Vagina (tissue), 2 donors: ENCODE results near the gene TGFBRAP1.

Source experiments
- POLR2A ChIP-seq, 2 donors: fragments of 450-650 bp; IDR thresholded peaks; one replicate each; pipeline ENCODE4 v1.6.1; 2017; ENCODE audit warnings: antibody characterized with exemption in 2 of 2, mild to moderate bottlenecking in 2 of 2, moderate library complexity in 2 of 2
- POLR2AphosphoS5 ChIP-seq, 2 donors: sonication (generic); formaldehyde crosslinking; IDR thresholded peaks; one replicate each; pipeline ENCODE4 v1.9.0; 2017; ENCODE audit warnings: antibody characterized with exemption in 2 of 2, mild to moderate bottlenecking in 2 of 2, low read depth in 1 of 2; ENCODE audit not compliant: insufficient read depth in 1 of 2
- TF ChIP-seq, protein P1 (sequence below), 3 experiments: fragments of 450-650 bp in 2 of 3; fragments of 200-600 bp in 1 of 3; sonication (generic) in 1 of 3; IDR thresholded peaks; one replicate each; pipeline ENCODE4 v1.5.1; 2017 to 2019; ENCODE audit warnings: antibody characterized with exemption in 3 of 3, mild to moderate bottlenecking in 2 of 3, moderate library complexity in 2 of 3

DNA sequence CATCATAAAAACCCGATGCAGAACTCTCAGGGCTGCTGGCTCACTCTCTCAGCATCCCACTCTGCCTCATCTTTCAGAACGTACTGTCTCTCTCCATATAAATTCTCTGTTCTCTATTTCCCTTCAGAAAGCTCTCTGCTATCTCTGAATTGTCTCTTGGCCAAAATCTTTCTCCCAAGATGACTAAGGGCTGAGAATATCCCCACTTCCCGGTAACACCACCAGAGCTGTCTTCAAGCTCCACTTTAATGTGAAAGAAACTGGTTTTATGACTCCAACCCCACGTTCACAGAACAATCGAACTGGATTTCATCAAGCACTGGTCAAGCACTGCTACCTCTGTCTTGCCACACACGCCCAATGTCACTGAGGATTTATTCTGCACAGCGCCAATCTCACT is 22.4 kb downstream of the TGFBRAP1 start:
- TF ChIP-seq, protein P1, sequence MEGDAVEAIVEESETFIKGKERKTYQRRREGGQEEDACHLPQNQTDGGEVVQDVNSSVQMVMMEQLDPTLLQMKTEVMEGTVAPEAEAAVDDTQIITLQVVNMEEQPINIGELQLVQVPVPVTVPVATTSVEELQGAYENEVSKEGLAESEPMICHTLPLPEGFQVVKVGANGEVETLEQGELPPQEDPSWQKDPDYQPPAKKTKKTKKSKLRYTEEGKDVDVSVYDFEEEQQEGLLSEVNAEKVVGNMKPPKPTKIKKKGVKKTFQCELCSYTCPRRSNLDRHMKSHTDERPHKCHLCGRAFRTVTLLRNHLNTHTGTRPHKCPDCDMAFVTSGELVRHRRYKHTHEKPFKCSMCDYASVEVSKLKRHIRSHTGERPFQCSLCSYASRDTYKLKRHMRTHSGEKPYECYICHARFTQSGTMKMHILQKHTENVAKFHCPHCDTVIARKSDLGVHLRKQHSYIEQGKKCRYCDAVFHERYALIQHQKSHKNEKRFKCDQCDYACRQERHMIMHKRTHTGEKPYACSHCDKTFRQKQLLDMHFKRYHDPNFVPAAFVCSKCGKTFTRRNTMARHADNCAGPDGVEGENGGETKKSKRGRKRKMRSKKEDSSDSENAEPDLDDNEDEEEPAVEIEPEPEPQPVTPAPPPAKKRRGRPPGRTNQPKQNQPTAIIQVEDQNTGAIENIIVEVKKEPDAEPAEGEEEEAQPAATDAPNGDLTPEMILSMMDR (IDR thresholded peaks at IDR 0.05): no peak
- TF ChIP-seq POLR2A (IDR thresholded peaks at IDR 0.05): no peak
- TF ChIP-seq POLR2AphosphoS5 (IDR thresholded peaks at IDR 0.05; ENCODE audit: insufficient read depth in 1 of 2, low read depth in 1 of 2): no peak
